ENCODE data around the gene CCNI2. TPM values are rescaled to one million over a fixed set of nuclear protein-coding genes. Genes with fewer than 3 reads are reported as not detected.
A peak's percentile ranks its signal among the peaks of the same experiment; 100 is the strongest.

The CCNI2 gene
- total RNA-seq, 1 donor from 2014 or later = not detected

DNA sequence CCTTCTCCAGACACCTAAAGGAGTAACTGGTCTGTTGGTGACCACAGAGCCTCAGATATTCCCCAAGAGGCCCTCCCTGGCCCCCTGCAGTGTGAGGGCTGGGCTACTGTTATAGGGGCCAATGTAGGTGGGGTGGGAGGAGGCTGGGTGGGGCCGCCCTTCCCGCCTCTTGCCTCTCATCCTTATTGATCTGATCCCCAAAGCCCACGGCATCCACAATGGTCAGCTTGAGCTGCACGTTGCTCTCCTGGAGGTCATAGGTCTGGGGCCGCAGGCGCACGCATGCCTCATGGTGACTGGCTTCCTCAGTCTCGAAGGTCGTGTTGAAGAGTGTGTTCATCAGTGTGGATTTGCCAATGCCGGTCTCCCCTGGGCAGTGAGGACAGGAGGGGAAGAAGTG, 16.8 kb downstream of the CCNI2 start:
- DNase-seq (ENCODE audit: low spot score) = no peak
- TF ChIP-seq, protein P1, sequence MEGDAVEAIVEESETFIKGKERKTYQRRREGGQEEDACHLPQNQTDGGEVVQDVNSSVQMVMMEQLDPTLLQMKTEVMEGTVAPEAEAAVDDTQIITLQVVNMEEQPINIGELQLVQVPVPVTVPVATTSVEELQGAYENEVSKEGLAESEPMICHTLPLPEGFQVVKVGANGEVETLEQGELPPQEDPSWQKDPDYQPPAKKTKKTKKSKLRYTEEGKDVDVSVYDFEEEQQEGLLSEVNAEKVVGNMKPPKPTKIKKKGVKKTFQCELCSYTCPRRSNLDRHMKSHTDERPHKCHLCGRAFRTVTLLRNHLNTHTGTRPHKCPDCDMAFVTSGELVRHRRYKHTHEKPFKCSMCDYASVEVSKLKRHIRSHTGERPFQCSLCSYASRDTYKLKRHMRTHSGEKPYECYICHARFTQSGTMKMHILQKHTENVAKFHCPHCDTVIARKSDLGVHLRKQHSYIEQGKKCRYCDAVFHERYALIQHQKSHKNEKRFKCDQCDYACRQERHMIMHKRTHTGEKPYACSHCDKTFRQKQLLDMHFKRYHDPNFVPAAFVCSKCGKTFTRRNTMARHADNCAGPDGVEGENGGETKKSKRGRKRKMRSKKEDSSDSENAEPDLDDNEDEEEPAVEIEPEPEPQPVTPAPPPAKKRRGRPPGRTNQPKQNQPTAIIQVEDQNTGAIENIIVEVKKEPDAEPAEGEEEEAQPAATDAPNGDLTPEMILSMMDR (IDR thresholded peaks at IDR 0.05) = no peak
- Mint-ChIP-seq H3K9me3 (ENCODE audit: low read depth) (no peaks in the 10 kb centered on the region), H3K4me1 (ENCODE audit: low read depth) (peaks cover 25% of the 10 kb centered on the region), H3K4me3 (ENCODE audit: unreplicated experiment) (no peak overlapping the region), H3K36me3 (ENCODE audit: low read depth) (peaks cover 39% of the 10 kb centered on the region), H3K27ac (ENCODE audit: unreplicated experiment) (no peak overlapping the region), H3K27me3 (ENCODE audit: low read depth) (no peaks in the 10 kb centered on the region)

DNA sequence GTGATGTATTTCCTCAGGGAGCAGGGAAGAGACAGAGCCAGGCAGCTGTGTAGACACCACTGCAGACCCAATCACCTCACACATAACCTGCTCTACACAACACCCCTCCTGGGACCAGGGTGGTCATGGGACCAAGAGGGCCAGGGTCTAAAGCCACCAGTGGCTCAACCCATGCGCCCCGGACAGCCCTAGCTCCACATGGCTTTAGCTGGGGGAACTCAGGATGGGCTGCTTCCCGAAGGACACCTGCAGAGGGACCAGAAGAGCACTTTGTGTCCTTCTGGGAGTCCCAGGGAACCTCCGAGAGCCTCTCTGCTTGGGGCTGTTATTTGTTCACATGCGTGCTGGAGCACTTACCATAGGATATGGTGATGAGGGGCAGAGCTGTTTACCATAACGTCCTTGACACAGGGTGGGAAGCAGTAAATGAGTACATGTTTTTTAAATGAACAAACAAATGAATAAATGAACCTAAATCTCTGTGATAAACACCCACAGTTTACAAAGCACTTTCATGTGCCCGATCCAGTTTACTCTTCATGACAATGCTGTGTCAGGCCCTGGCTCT, 17.5 kb downstream of the CCNI2 start:
- H3K4me3 Mint-ChIP-seq (ENCODE audit: unreplicated experiment) = no peak overlapping the region
- DNase-seq (ENCODE audit: low spot score) = no peak
- peaks cover 28% of the 10 kb centered on the region for H3K4me1 Mint-ChIP-seq (ENCODE audit: low read depth)
- TF ChIP-seq, protein P1 (IDR thresholded peaks at IDR 0.05) = no peak
- H3K27me3 Mint-ChIP-seq (ENCODE audit: low read depth) = no peaks in the 10 kb centered on the region
- H3K36me3 Mint-ChIP-seq (ENCODE audit: low read depth) = peaks cover 37% of the 10 kb centered on the region
- H3K27ac Mint-ChIP-seq (ENCODE audit: unreplicated experiment) = no peak overlapping the region
- no peaks in the 10 kb centered on the region for H3K9me3 Mint-ChIP-seq (ENCODE audit: low read depth)

DNA sequence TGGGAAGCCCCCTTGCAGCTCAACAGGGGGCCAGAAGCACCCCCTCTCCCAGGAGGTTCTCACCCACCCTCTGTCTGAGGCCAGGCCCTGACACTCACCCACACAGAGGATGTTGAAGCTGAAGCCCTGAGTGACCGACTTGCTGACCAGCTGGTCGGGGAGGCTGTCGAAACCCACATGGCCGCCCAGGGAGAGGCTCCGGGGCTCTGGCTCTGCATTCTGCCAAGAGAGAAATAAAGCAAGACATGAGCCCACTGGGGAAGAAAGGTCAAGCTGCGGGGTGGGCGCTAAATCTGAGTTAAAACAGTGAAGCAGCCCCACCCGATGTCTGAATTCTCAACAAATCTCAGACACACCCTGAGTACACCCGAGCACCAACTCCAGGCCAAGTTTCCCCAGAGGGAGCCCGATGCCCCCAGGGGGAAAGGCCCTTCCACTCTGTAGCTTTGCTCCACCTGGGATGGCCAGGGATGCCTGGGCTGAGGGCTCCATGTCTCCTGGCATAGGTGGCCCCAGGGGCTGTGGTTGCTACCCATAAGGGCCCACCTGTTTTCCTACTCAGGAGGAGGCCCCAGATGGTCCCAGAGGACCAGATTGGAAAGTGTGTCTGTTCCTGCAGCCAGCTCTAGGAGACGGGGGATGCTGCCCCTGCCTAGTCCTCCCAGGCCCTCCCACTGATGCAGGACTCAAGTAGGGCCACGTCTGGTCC, 18.2 kb downstream of the CCNI2 start:
- Mint-ChIP-seq H3K36me3 (ENCODE audit: low read depth) (peaks cover 30% of the 10 kb centered on the region), H3K9me3 (ENCODE audit: low read depth) (no peaks in the 10 kb centered on the region), H3K27ac (ENCODE audit: unreplicated experiment) (no peak overlapping the region), H3K27me3 (ENCODE audit: low read depth) (no peaks in the 10 kb centered on the region), H3K4me3 (ENCODE audit: unreplicated experiment) (no peak overlapping the region), H3K4me1 (ENCODE audit: low read depth) (peaks cover 28% of the 10 kb centered on the region)
- no peak for DNase-seq (ENCODE audit: low spot score)
- TF ChIP-seq, protein P1 (IDR thresholded peaks at IDR 0.05) = no peak

DNA sequence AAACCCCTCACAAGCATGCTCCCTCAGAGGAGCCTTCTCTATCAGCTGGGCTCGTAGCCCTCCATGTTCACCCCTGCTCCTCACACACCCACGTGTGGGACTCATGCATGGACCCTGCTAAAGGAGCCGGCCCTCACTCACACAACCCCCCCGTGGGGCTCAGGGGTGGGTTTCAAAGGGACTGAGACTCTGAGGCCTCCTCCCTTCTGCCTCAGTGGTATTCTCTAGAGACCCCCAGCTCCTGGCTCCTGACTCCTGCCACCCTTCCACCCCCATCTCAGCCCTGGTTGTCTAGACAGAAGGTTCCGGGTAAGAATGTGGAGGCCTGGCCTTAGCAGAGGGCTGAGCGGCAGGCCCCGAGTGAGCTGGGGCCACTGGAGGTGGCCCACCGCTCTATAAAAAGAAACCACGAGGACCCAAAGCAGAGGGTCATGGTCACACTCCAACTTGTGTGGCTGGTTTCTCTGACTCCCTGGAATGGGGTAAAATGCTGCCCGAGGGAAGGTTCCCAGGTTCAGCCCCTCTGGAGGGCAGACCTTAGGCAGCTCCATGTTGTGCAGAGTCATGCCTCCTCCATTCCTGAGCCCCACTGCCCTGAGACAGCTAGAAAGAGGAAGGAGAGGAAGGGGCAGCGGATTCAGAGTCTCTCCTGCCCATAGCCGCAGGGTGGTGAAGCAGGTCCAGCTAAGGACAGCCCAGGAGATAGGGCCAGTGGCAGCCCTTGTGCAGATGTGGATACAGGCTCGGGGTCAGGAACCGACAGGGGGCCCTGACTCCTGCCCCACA, 19.0 kb downstream of the CCNI2 start:
- Mint-ChIP-seq H3K27ac (ENCODE audit: unreplicated experiment) (no peak overlapping the region), H3K4me3 (ENCODE audit: unreplicated experiment) (no peak overlapping the region), H3K4me1 (ENCODE audit: low read depth) (peaks cover 35% of the 10 kb centered on the region), H3K27me3 (ENCODE audit: low read depth) (no peaks in the 10 kb centered on the region), H3K36me3 (ENCODE audit: low read depth) (peaks cover 26% of the 10 kb centered on the region), H3K9me3 (ENCODE audit: low read depth) (no peaks in the 10 kb centered on the region)
- TF ChIP-seq, protein P1 (IDR thresholded peaks at IDR 0.05) = no peak
- peak; percentile 60 for DNase-seq (ENCODE audit: low spot score)

DNA sequence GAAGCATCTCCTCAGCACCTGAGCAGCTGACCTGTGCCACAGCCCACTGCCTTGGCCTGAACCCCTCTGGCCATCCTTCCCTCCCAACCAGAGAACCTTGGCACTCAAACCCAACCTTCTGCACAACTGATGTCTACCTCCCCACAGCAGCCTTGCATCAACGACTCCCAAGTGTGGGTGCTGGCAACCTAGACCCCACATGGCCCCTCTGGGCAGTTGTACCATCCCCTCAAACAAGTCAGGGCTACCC, 19.5 kb downstream of the CCNI2 start:
- no peak for DNase-seq (ENCODE audit: low spot score)
- H3K36me3 Mint-ChIP-seq (ENCODE audit: low read depth) = peaks cover 21% of the 10 kb centered on the region
- no peaks in the 10 kb centered on the region for H3K27me3 Mint-ChIP-seq (ENCODE audit: low read depth)
- no peaks in the 10 kb centered on the region for H3K9me3 Mint-ChIP-seq (ENCODE audit: low read depth)
- no peak overlapping the region for H3K4me3 Mint-ChIP-seq (ENCODE audit: unreplicated experiment)
- TF ChIP-seq, protein P1 (IDR thresholded peaks at IDR 0.05) = no peak
- H3K27ac Mint-ChIP-seq (ENCODE audit: unreplicated experiment) = peak overlapping the region; percentile 67
- peaks cover 41% of the 10 kb centered on the region for H3K4me1 Mint-ChIP-seq (ENCODE audit: low read depth)
